Mammary epithelial cell (primary cell): ENCODE results near the gene KLB.

Source experiments
- EZH2 ChIP-seq: IDR thresholded peaks from 2 replicates; pipeline ENCODE4 v1.6.1; 2012; ENCODE audit warnings: low read length, inconsistent platforms, borderline replicate concordance
- TF ChIP-seq, protein P1 (sequence below), 2 donors: IDR thresholded peaks in 1 of 2; conservative IDR thresholded peaks in 1 of 2; 2 replicates each; pipeline ENCODE4 v1.5.1; 2011 to 2012; ENCODE audit warnings: inconsistent platforms in 2 of 2, low read length in 2 of 2, mild to moderate bottlenecking in 2 of 2, control low read depth in 1 of 2, low read depth in 1 of 2; ENCODE audit not compliant: insufficient read depth in 1 of 2; ENCODE audit errors: extremely low read depth in 1 of 2

DNA sequence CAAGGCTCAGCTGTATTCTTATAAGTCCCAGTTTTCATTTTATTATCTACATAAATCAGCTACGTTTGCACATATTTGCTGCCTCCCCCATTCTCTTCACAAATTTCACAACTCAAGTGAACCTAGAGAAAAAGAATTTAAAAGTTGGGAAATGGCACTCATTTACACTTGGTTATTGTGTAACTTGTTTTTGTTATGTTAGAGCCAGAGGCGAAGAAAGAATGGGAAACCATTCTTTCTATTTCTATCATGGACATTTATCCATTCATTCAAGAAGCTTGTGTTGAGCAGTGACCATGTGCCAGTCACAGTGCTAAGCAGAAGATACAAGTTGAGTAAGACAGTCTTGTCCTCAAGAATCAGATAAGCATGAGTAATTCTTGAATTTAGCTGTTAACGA is 65.7 kb downstream of the KLB start:
- TF ChIP-seq, protein P1, sequence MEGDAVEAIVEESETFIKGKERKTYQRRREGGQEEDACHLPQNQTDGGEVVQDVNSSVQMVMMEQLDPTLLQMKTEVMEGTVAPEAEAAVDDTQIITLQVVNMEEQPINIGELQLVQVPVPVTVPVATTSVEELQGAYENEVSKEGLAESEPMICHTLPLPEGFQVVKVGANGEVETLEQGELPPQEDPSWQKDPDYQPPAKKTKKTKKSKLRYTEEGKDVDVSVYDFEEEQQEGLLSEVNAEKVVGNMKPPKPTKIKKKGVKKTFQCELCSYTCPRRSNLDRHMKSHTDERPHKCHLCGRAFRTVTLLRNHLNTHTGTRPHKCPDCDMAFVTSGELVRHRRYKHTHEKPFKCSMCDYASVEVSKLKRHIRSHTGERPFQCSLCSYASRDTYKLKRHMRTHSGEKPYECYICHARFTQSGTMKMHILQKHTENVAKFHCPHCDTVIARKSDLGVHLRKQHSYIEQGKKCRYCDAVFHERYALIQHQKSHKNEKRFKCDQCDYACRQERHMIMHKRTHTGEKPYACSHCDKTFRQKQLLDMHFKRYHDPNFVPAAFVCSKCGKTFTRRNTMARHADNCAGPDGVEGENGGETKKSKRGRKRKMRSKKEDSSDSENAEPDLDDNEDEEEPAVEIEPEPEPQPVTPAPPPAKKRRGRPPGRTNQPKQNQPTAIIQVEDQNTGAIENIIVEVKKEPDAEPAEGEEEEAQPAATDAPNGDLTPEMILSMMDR (conservative IDR thresholded peaks at IDR 0.05 in 1 of 2, IDR thresholded peaks at IDR 0.05 in 1 of 2; ENCODE audit: extremely low read depth in 1 of 2, insufficient read depth in 1 of 2, low read depth in 1 of 2, low read length in 2 of 2), result no peak
- TF ChIP-seq EZH2, result no peak
